Muscle of leg (tissue), 11 donors: ENCODE data around the gene PTGES2. TPM values are rescaled to one million over a fixed set of nuclear protein-coding genes. Genes with fewer than 3 reads are reported as not detected.
A peak's percentile ranks its signal among the peaks of the same experiment; 100 is the strongest.

ENCODE experiments used
- DNase-seq: peaks from one replicate; pipeline ENCODE4 v3.0.0; 2013
- H3K27ac ChIP-seq: one replicate; pipeline ENCODE4 v1.5.1; 2013; ENCODE audit warnings: mild to moderate bottlenecking, low read length, control low read depth
- H3K27me3 ChIP-seq: one replicate; pipeline ENCODE4 v1.6.1; 2013; ENCODE audit warnings: low read length; ENCODE audit not compliant: control insufficient read depth, insufficient read depth
- H3K36me3 ChIP-seq: one replicate; pipeline ENCODE4 v1.6.1; 2013; ENCODE audit warnings: low read length; ENCODE audit not compliant: control insufficient read depth, insufficient read depth
- H3K4me1 ChIP-seq: one replicate; pipeline ENCODE4 v1.6.1; 2013; ENCODE audit warnings: low read length; ENCODE audit not compliant: control insufficient read depth, insufficient read depth
- H3K4me3 ChIP-seq: one replicate; pipeline ENCODE4 v1.5.1; 2013; ENCODE audit warnings: low read length, control low read depth
- H3K9me3 ChIP-seq: replicated peaks from 2 replicates; pipeline ENCODE4 v1.6.1; 2013; ENCODE audit warnings: low read depth, low read length; ENCODE audit not compliant: control insufficient read depth
- WGBS: methylation state at CpG from one replicate; pipeline ENCODE4 v1.1.5; 2013; ENCODE audit warnings: missing lambda C conversion rate; ENCODE audit not compliant: insufficient coverage; 5-methylcytosine and 5-hydroxymethylcytosine counted together
- polyA plus RNA-seq, 8 donors: library from polyadenylated mRNA; unstranded; fragments of 120-200 nt; gene quantifications; one replicate each; pipeline versions ENCODE4 v1.2.1 to v1.2.3, GENCODE V29; 2013; ENCODE audit warnings: inconsistent platforms in 1 of 8, low replicate concordance in 1 of 8; ENCODE audit not compliant: insufficient read length in 8 of 8, insufficient read depth in 1 of 8
- total RNA-seq: library from RNA; stranded (reverse); fragments of 120-200 nt; gene quantifications from one replicate; pipeline ENCODE4 v1.2.4, GENCODE V29; 2013

Gene PTGES2
- total and polyA plus RNA-seq, 9 donors = 30.1 to 45.3 (median 41.3) TPM

DNA sequence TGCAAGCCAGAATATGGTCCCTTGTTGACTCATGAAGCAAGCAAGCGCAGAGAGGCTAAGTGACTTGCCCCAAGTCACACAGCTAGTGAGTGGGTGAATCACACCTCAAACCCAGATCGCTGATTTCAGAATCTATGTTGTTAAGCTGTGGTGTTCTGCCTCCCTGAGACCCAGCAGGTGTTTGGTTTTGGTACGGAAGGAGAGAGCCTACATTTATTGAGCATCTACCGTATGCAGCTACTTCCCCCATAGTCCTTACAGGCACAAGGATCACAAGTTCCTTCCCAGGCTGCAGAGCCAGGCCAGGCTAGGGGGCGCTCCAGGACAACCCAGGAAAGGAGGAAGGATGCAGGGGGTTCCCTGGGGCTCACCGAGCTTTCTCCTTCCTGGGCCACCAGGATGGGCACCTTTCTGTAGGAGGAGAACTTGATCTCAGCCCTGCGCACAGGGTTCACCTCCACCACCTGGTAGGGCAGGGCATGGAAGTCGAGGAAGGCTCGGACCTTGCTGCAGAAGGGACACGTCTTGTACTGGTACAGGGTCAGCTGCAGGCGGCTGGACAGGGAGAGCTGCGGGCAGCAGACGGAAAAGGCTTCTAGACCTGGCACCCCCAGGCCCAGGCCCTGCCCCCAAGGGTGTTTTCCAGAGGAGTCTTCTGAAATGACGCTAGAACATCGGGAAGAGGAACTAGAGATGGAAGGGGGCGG, 2.5 kb downstream of the PTGES2 start:
- Histone ChIP-seq H3K36me3 (peaks cover 43% of the 10 kb centered on the region), H3K4me3 (no peak overlapping the region), H3K27ac (no peak overlapping the region)

DNA sequence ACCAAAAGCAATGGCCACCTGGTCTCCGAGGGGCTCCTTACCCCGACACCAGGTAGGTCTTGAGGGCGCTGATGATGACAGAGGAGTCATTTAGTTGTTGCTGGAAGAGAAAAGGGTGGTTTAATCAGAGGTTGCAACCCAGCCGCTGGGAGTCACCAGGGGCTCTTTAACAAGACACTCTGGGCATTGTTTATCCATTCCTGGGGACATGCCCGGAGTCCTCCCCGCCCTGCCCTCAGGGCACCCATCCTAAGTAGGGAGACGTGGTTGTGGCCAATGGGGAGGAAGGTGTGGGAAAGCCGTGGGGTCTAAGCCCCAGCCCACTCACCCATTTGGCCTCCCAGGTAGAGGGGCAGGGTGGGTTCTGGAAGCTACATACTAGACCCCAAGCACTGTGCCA, 3.1 kb downstream of the PTGES2 start:
- Histone ChIP-seq H3K4me1 (peaks cover 26% of the 10 kb centered on the region), H3K36me3 (peaks cover 43% of the 10 kb centered on the region), H3K27me3 (no peaks in the 10 kb centered on the region), H3K4me3 (no peak overlapping the region), H3K27ac (no peak overlapping the region), H3K9me3 (no peaks in the 10 kb centered on the region)
- WGBS = 88% methylated on average over 4 of the region's 8 CpGs
- no peak for DNase-seq

More for the DNA sequence above, 2.5 kb downstream of the PTGES2 start:
- peaks cover 24% of the 10 kb centered on the region for H3K4me1 ChIP-seq
- no peaks in the 10 kb centered on the region for H3K27me3 ChIP-seq
- no peaks in the 10 kb centered on the region for H3K9me3 ChIP-seq
- DNase-seq = peak; percentile 73
- WGBS = 92% methylated on average over 8 of the region's 16 CpGs

DNA sequence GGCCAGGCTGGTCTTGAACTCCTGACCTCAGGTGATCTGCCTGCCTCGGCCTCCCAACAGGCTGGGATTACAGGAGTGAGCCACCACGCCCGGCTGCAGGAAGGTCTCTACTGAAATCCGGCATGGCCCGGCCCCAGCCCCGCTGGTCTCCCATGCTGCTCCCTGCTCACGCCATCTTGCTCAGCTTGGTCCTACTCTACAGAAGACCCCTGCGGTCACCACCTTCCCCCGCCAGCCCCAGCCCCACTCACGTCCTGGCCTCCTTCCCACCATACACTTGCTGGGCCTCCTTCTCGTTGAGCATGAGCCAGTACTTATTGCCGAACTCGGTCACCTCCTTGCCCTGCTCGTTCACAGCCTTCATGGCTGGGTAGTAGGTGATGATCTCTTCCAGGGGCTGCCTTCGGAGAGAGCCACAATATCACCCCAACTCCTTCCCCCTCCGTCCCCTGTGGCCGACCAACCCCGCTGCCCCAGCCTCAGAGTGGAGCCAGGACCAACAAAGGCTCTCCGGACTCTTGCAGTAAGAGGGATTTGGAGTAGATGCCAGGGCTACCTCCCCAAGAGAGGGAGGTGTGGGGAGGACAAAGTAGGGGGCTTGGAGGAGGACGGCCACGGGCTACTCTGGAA, 4.0 kb downstream of the PTGES2 start:
- H3K9me3 ChIP-seq = no peaks in the 10 kb centered on the region
- no peak for DNase-seq
- H3K36me3 ChIP-seq = peaks cover 43% of the 10 kb centered on the region
- no peaks in the 10 kb centered on the region for H3K27me3 ChIP-seq
- H3K4me3 ChIP-seq = no peak overlapping the region
- 87% methylated on average over 11 of the region's 21 CpGs for WGBS
- peaks cover 24% of the 10 kb centered on the region for H3K4me1 ChIP-seq
- H3K27ac ChIP-seq = no peak overlapping the region

DNA sequence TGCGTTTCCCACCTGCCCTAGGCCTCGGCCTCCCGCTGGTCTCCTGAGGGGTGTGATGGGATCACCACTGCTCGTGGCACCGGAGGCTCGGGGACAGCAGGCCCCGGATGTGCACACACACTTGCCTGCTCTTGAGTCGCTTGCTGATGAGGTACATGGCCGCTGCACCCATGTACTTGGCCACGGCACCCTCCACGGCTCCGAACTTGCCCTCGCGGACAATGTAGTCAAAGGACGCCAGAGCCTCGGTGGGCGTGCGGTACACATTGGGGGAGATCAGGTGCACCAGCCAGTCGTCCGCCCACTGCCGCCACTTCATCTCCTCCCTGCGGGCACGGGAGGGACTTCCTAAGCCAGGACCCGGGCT, 4.7 kb downstream of the PTGES2 start:
- WGBS = 87% methylated on average over 23 of the region's 24 CpGs
- Histone ChIP-seq H3K27me3 (no peaks in the 10 kb centered on the region), H3K4me1 (peaks cover 29% of the 10 kb centered on the region), H3K36me3 (peaks cover 43% of the 10 kb centered on the region), H3K9me3 (no peaks in the 10 kb centered on the region), H3K27ac (no peak overlapping the region), H3K4me3 (no peak overlapping the region)
- DNase-seq = no peak

DNA sequence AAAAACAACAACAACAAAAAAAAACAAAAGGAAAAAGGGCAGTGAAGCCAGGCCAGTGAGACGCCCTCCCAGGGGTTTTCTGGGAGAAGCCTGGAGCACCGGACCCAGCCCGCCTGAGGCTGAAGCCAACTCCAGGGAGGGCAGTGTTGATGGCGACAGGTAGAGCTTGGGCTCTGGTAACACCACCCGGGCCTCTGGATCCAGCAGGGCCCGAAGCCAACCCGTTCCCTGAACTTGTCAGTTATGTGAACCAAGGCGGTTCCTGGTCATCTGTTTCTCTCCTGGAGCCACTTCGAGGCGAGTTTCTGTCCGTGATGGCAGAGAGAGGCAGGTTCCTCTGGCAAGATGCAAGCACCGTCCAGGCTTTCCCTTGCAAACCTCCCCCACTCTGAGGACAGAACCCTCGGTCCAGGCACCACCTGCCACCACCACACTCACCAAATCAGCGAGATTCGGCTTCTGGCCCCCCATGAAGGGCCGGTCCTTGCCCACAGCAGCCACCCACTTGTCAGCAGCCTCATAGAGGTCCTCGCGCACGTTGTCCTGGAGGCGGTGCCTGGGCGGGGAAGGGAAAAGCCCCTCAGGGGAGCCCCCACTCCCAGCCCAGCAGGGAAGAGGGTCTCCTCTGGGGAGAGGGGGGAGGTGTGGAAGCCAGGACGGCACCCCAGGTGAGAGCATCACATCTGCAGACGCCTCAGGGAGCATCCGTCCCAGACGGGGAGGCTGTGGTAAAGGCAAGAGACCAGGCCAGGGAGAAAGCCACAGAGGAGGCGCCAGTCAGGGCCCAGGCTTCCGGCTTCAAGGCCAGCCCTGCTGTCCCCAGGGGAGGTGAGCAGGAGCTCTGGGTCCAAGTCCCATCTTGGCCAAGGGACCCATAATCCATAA, 5.4 kb downstream of the PTGES2 start:
- no peaks in the 10 kb centered on the region for H3K27me3 ChIP-seq
- no peaks in the 10 kb centered on the region for H3K9me3 ChIP-seq
- H3K27ac ChIP-seq = no peak overlapping the region
- peaks cover 43% of the 10 kb centered on the region for H3K36me3 ChIP-seq
- DNase-seq = no peak
- peaks cover 35% of the 10 kb centered on the region for H3K4me1 ChIP-seq
- WGBS = 84% methylated on average over 22 of the region's 27 CpGs
- no peak overlapping the region for H3K4me3 ChIP-seq

DNA sequence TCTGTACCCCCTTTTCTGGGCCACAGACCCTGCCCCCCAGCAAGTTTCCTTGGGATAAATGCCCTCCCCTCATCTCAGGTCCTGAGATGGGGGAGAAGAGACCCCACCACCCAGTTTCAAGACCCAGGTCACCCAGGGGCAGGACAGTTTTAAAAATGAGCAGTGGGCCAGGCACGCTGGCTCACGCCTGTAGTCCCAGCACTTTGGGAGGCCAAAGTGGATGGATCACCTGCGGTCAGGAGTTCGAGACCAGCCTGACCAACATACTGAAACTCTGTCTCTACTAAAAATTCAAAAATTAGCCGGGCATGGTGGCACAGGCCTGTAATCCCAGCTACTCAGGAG, 6.1 kb downstream of the PTGES2 start:
- DNase-seq = no peak
- H3K9me3 ChIP-seq = no peaks in the 10 kb centered on the region
- H3K36me3 ChIP-seq = peaks cover 43% of the 10 kb centered on the region
- no peak overlapping the region for H3K4me3 ChIP-seq
- H3K27ac ChIP-seq = no peak overlapping the region
- WGBS = 90% methylated on average over 3 of the region's 5 CpGs
- H3K4me1 ChIP-seq = peaks cover 31% of the 10 kb centered on the region
- H3K27me3 ChIP-seq = no peaks in the 10 kb centered on the region

DNA sequence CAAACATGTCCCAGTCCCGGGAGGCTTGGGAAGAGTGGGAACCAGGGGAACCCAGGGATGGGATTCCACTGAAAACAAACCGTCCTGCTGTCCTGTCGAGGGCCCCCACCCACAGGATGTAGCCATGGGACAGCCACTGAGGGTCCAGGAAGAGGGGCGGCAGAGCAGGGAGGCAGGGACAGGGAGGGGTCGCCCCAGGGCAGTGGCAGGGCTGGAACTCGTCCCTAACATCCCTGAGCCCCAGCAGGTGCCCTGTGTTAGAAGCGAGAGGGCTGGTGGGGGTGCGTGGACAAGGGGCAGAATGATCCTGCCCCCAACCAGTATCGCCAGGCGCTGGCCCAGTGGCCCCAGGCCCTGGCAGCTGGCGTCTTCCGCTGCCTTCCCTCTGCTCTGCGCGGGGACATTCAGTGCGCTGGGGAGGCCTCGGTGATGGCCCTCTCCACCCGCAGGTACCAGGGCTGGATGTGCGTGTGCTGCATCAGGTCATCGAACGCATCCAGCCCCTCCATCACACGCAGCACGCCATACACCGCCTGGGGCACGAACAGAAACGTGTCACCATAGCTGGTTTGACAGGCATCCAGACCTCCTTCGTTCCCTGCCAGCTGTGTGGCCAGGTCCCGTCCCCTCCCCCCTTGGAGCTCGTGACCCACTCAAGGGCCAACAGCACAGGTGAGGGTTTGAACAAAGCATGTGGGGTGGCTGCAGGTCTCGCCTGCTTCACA, 6.6 kb downstream of the PTGES2 start:
- 82% methylated on average over 23 of the region's 29 CpGs for WGBS
- Histone ChIP-seq H3K9me3 (no peaks in the 10 kb centered on the region), H3K27me3 (no peaks in the 10 kb centered on the region), H3K27ac (no peak overlapping the region), H3K4me1 (peaks cover 25% of the 10 kb centered on the region), H3K4me3 (no peak overlapping the region), H3K36me3 (peaks cover 43% of the 10 kb centered on the region)
- no peak for DNase-seq

DNA sequence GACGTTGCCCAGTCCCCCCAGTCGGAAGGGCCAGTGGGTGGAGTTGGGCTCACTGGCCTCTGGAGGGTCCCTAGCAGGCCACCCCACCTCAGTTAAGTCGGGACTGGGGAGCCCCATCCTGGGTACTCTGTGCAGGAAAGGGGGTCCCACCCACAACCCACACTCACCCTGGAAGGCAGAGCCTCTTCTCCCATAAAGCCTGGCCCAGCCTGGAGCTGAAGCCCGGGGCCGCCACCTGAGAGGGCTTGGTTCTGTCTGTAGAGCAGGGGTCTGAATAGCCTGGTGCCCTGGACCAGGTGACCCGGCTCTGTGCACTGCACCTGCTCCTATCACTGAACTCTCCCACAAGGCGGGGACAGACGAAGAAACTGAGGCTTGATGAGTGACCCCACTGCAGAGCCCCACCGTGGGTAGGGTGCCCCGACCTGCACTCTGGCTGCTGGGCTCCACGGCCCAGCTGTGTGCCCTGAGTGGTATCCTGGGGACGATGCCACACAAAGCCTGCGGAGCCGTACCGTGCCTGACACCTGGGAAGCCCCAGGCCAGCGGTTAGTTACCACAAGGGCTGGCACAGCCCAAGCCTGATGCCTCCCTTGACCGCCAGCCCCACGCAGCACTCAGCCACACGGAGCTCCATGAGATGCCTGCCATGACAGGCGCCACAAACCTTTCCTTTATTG, 7.3 kb downstream of the PTGES2 start:
- Histone ChIP-seq H3K9me3 (no peaks in the 10 kb centered on the region), H3K4me3 (no peak overlapping the region), H3K36me3 (peaks cover 45% of the 10 kb centered on the region), H3K27me3 (no peaks in the 10 kb centered on the region), H3K27ac (no peak overlapping the region), H3K4me1 (peaks cover 20% of the 10 kb centered on the region)
- DNase-seq = no peak
- 79% methylated on average over 14 of the region's 20 CpGs for WGBS

DNA sequence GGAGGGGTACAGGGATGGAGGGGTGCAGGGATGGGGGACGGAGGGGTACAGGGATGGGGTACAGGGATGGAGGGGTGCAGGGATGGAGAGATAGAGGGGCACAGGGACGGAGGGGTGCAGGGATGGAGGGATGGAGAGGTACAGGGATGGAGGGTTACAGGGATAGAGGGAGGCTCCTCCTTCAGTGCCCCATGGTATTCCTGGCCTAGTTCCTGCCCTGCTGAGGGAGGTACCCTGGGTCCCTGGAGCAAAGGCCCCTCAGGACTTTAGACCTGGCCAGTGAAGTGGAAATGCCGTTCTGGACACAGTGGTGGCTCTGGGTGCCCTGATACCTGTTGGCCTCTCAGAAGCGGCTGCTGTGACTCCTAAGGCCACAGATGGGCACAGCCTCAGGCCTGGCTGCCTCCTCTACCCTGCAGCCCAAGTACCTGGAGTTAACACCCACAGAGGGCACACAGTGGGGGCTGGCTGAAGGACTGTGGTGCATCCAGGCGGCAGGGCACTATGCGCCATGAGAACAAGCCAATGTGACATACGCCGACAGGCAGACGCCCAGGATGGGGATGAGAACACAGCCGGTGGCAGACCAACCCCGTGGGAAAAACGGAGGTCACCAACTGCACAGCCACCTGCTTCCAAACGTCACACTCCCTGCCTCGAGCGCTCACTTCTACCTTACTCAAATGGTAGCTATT, 8.4 kb downstream of the PTGES2 start:
- no peak overlapping the region for H3K4me3 ChIP-seq
- DNase-seq = no peak
- no peaks in the 10 kb centered on the region for H3K27me3 ChIP-seq
- H3K9me3 ChIP-seq = no peaks in the 10 kb centered on the region
- peaks cover 20% of the 10 kb centered on the region for H3K4me1 ChIP-seq
- 70% methylated on average over 8 of the region's 15 CpGs for WGBS
- H3K27ac ChIP-seq = no peak overlapping the region
- peaks cover 39% of the 10 kb centered on the region for H3K36me3 ChIP-seq
